ENCODE measurements around the gene PLK4.
"Not testable (repeated sequence)": the region's sequence is repeated elsewhere in the genome, so short reads cannot be mapped to it uniquely, and the experiment has no call there.

Gene PLK4

GRCh38 chr4:127896528-127896927 lies 15.8 kb downstream of the PLK4 start:
- no peak for DNase-seq (ENCODE audit: low read depth)
- TF ChIP-seq, protein P1, sequence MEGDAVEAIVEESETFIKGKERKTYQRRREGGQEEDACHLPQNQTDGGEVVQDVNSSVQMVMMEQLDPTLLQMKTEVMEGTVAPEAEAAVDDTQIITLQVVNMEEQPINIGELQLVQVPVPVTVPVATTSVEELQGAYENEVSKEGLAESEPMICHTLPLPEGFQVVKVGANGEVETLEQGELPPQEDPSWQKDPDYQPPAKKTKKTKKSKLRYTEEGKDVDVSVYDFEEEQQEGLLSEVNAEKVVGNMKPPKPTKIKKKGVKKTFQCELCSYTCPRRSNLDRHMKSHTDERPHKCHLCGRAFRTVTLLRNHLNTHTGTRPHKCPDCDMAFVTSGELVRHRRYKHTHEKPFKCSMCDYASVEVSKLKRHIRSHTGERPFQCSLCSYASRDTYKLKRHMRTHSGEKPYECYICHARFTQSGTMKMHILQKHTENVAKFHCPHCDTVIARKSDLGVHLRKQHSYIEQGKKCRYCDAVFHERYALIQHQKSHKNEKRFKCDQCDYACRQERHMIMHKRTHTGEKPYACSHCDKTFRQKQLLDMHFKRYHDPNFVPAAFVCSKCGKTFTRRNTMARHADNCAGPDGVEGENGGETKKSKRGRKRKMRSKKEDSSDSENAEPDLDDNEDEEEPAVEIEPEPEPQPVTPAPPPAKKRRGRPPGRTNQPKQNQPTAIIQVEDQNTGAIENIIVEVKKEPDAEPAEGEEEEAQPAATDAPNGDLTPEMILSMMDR (IDR thresholded peaks at IDR 0.05; ENCODE audit: low read depth, low read length, missing control alignments) = no peak
- no peak overlapping the region for H3K4me3 ChIP-seq (ENCODE audit: low read depth, low read length)

DNA sequence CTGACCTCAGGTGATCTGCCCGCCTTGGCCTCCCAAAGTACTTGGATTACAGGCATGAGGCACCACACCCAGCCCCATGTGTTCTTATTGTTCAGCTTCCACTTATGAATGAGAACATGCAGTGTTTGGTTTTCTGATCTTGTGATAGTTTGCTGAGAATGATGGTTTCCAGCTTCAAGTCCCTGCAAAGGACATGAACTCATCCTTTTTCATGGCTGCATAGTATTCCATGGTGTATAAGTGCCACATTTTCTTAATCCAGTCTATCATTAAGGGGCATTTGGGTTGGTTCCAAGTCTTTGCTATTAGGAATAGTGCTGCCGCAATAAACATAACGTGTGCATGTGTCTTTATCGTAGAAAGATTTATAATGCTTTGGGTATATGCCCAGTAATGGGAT lies 19.0 kb downstream of the PLK4 start:
- not testable (repeated sequence) for DNase-seq (ENCODE audit: low read depth); H3K4me3 ChIP-seq (ENCODE audit: low read depth, low read length)

GRCh38 chr4:127905029-127905428 lies 24.3 kb downstream of the PLK4 start:
- TF ChIP-seq, protein P1 (IDR thresholded peaks at IDR 0.05; ENCODE audit: low read depth, low read length, missing control alignments) = no peak
- no peak overlapping the region for H3K4me3 ChIP-seq (ENCODE audit: low read depth, low read length)
- no peak for DNase-seq (ENCODE audit: low read depth)

DNA sequence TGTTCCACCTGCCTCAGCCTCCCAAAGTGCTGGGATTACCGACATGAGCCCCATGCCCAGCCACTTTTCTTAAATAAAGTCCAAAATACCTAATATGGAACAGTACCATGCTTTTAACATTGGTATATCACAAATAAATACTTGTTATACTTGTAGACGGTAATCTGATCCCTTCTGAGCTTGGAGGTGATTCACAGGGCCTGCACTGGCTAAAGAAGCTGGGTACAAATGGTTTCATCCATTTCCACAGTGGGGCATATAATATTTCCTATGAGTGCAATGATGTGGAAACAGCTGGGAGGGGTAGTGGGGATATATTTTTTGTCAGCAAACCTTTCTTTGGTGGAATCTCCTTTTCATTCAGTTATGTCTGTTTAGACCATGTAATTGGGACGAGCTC lies 35.8 kb downstream of the PLK4 start:
- no peak overlapping the region for H3K4me3 ChIP-seq (ENCODE audit: low read depth, low read length)
- no peak for DNase-seq (ENCODE audit: low read depth)
- TF ChIP-seq, protein P1 (IDR thresholded peaks at IDR 0.05; ENCODE audit: low read depth, low read length, missing control alignments) = no peak

- TF ChIP-seq, protein P1 (IDR thresholded peaks at IDR 0.05; ENCODE audit: low read depth, low read length, missing control alignments) = no peak
- DNase-seq (ENCODE audit: low read depth) = no peak
- no peak overlapping the region for H3K4me3 ChIP-seq (ENCODE audit: low read depth, low read length)
Observed at GRCh38 chr4:127917151-127917550, 36.5 kb downstream of the PLK4 start.

GRCh38 chr4:127920521-127920920 lies 39.8 kb downstream of the PLK4 start:
- H3K4me3 ChIP-seq (ENCODE audit: low read depth, low read length) = no peak overlapping the region
- no peak for DNase-seq (ENCODE audit: low read depth)
- TF ChIP-seq, protein P1 (IDR thresholded peaks at IDR 0.05; ENCODE audit: low read depth, low read length, missing control alignments) = no peak

DNA sequence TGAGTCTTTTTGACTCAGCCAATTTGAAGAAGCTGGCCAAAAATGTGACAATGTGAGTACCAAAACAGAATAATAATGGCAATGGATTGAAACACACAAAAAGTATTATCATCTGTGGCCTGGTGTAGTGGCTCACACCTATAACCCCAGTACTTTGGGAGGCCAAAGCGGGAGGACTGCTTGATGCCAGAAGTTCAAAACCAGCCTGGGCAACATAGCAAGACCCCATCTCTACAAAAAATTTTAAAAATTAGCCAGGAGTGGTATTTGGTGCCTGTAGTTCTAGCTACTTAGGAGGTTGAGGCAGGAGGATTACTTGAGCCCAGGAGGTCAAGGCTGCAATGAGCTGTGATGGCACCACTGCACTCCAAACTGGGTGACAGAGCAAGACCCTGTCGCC lies 41.5 kb downstream of the PLK4 start:
- DNase-seq (ENCODE audit: low read depth) = no peak
- H3K4me3 ChIP-seq (ENCODE audit: low read depth, low read length) = no peak overlapping the region
- TF ChIP-seq, protein P1 (IDR thresholded peaks at IDR 0.05; ENCODE audit: low read depth, low read length, missing control alignments) = no peak

- not testable (repeated sequence) for DNase-seq (ENCODE audit: low read depth); H3K4me3 ChIP-seq (ENCODE audit: low read depth, low read length)
Observed at GRCh38 chr4:127925720-127926119, 45.0 kb downstream of the PLK4 start.

All from GM12864 (cell line).